Measurements from ENCODE around the gene CFAP54.

GRCh38 chr12:96514328-96514727, 25.0 kb downstream of the CFAP54 start:
- TF ChIP-seq, protein P1, sequence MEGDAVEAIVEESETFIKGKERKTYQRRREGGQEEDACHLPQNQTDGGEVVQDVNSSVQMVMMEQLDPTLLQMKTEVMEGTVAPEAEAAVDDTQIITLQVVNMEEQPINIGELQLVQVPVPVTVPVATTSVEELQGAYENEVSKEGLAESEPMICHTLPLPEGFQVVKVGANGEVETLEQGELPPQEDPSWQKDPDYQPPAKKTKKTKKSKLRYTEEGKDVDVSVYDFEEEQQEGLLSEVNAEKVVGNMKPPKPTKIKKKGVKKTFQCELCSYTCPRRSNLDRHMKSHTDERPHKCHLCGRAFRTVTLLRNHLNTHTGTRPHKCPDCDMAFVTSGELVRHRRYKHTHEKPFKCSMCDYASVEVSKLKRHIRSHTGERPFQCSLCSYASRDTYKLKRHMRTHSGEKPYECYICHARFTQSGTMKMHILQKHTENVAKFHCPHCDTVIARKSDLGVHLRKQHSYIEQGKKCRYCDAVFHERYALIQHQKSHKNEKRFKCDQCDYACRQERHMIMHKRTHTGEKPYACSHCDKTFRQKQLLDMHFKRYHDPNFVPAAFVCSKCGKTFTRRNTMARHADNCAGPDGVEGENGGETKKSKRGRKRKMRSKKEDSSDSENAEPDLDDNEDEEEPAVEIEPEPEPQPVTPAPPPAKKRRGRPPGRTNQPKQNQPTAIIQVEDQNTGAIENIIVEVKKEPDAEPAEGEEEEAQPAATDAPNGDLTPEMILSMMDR (IDR thresholded peaks at IDR 0.05; ENCODE audit: insufficient read depth, low read depth, low read length) = no peak
- TF ChIP-seq EZH2 (IDR thresholded peaks at IDR 0.05; ENCODE audit: insufficient read depth, low read length) = no peak
